Measurements from ENCODE around the gene PAGR1.
"Not testable (repeated sequence)": the region's sequence is repeated elsewhere in the genome, so short reads cannot be mapped to it uniquely, and the experiment has no call there.

Gene PAGR1

GRCh38 chr16:29831490-29831889, 15.5 kb downstream of the PAGR1 start:
- Histone ChIP-seq H3K9me3 (ENCODE audit: control insufficient read depth, insufficient read depth, low read length) (no peaks in the 10 kb centered on the region), H3K4me1 (ENCODE audit: insufficient read depth, low read length) (no peaks in the 10 kb centered on the region), H3K36me3 (ENCODE audit: insufficient read depth, low read length) (no peaks in the 10 kb centered on the region; the same call in 1 of the 2 replicates), H3K9ac (ENCODE audit: low read depth, low read length) (no peak overlapping the region)

- H3K4me1 ChIP-seq (ENCODE audit: insufficient read depth, low read length); H3K36me3 ChIP-seq (ENCODE audit: insufficient read depth, low read length); H3K9ac ChIP-seq (ENCODE audit: low read depth, low read length); H3K9me3 ChIP-seq (ENCODE audit: control insufficient read depth, insufficient read depth, low read length): not testable (repeated sequence)
Observed at GRCh38 chr16:29833219-29833618, 17.3 kb downstream of the PAGR1 start.

- H3K4me1 ChIP-seq (ENCODE audit: insufficient read depth, low read length), result no peaks in the 10 kb centered on the region
- H3K36me3 ChIP-seq (ENCODE audit: insufficient read depth, low read length), result no peaks in the 10 kb centered on the region; the same call in 1 of the 2 replicates
- no peaks in the 10 kb centered on the region for H3K9me3 ChIP-seq (ENCODE audit: control insufficient read depth, insufficient read depth, low read length)
- H3K9ac ChIP-seq (ENCODE audit: low read depth, low read length), result no peak overlapping the region
Observed at GRCh38 chr16:29834079-29834478, 18.1 kb downstream of the PAGR1 start.

- Histone ChIP-seq H3K9me3 (ENCODE audit: control insufficient read depth, insufficient read depth, low read length) (no peaks in the 10 kb centered on the region), H3K9ac (ENCODE audit: low read depth, low read length) (no peak overlapping the region), H3K4me1 (ENCODE audit: insufficient read depth, low read length) (no peaks in the 10 kb centered on the region), H3K36me3 (ENCODE audit: insufficient read depth, low read length) (no peaks in the 10 kb centered on the region; the same call in 1 of the 2 replicates)
Observed at GRCh38 chr16:29835926-29836325, 20.0 kb downstream of the PAGR1 start.

- Histone ChIP-seq H3K9me3 (ENCODE audit: control insufficient read depth, insufficient read depth, low read length) (no peaks in the 10 kb centered on the region), H3K9ac (ENCODE audit: low read depth, low read length) (no peak overlapping the region), H3K4me1 (ENCODE audit: insufficient read depth, low read length) (no peaks in the 10 kb centered on the region), H3K36me3 (ENCODE audit: insufficient read depth, low read length) (no peaks in the 10 kb centered on the region; the same call in 1 of the 2 replicates)
Observed at GRCh38 chr16:29836623-29837022, 20.7 kb downstream of the PAGR1 start.

- no peaks in the 10 kb centered on the region; the same call in 1 of the 2 replicates for H3K36me3 ChIP-seq (ENCODE audit: insufficient read depth, low read length)
- no peaks in the 10 kb centered on the region for H3K9me3 ChIP-seq (ENCODE audit: control insufficient read depth, insufficient read depth, low read length)
- H3K9ac ChIP-seq (ENCODE audit: low read depth, low read length), result no peak overlapping the region
- no peaks in the 10 kb centered on the region for H3K4me1 ChIP-seq (ENCODE audit: insufficient read depth, low read length)
Observed at GRCh38 chr16:29837841-29838240, 21.9 kb downstream of the PAGR1 start.

GRCh38 chr16:29839822-29840221, 23.9 kb downstream of the PAGR1 start:
- H3K36me3 ChIP-seq (ENCODE audit: insufficient read depth, low read length), result no peaks in the 10 kb centered on the region
- no peaks in the 10 kb centered on the region for H3K4me1 ChIP-seq (ENCODE audit: insufficient read depth, low read length)
- no peak overlapping the region for H3K9ac ChIP-seq (ENCODE audit: low read depth, low read length)
- H3K9me3 ChIP-seq (ENCODE audit: control insufficient read depth, insufficient read depth, low read length), result no peaks in the 10 kb centered on the region

GRCh38 chr16:29840240-29840639, 24.3 kb downstream of the PAGR1 start:
- H3K9ac ChIP-seq (ENCODE audit: low read depth, low read length), result no peak overlapping the region
- H3K9me3 ChIP-seq (ENCODE audit: control insufficient read depth, insufficient read depth, low read length), result no peaks in the 10 kb centered on the region
- no peaks in the 10 kb centered on the region for H3K36me3 ChIP-seq (ENCODE audit: insufficient read depth, low read length)
- no peaks in the 10 kb centered on the region for H3K4me1 ChIP-seq (ENCODE audit: insufficient read depth, low read length)

GRCh38 chr16:29841631-29842030, 25.7 kb downstream of the PAGR1 start:
- Histone ChIP-seq H3K36me3 (ENCODE audit: insufficient read depth, low read length) (no peaks in the 10 kb centered on the region), H3K4me1 (ENCODE audit: insufficient read depth, low read length) (no peaks in the 10 kb centered on the region), H3K9ac (ENCODE audit: low read depth, low read length) (no peak overlapping the region), H3K9me3 (ENCODE audit: control insufficient read depth, insufficient read depth, low read length) (no peaks in the 10 kb centered on the region)

GRCh38 chr16:29842732-29843346, 26.9 kb downstream of the PAGR1 start:
- Histone ChIP-seq H3K9me3 (ENCODE audit: control insufficient read depth, insufficient read depth, low read length) (no peaks in the 10 kb centered on the region), H3K4me1 (ENCODE audit: insufficient read depth, low read length) (no peaks in the 10 kb centered on the region), H3K9ac (ENCODE audit: low read depth, low read length) (no peak overlapping the region), H3K36me3 (ENCODE audit: insufficient read depth, low read length) (no peaks in the 10 kb centered on the region)

GRCh38 chr16:29843931-29844330, 28.0 kb downstream of the PAGR1 start:
- no peaks in the 10 kb centered on the region for H3K9me3 ChIP-seq (ENCODE audit: control insufficient read depth, insufficient read depth, low read length)
- no peak overlapping the region for H3K9ac ChIP-seq (ENCODE audit: low read depth, low read length)
- H3K4me1 ChIP-seq (ENCODE audit: insufficient read depth, low read length), result no peaks in the 10 kb centered on the region
- H3K36me3 ChIP-seq (ENCODE audit: insufficient read depth, low read length), result no peaks in the 10 kb centered on the region

GRCh38 chr16:29844575-29845331, 28.8 kb downstream of the PAGR1 start:
- no peaks in the 10 kb centered on the region for H3K9me3 ChIP-seq (ENCODE audit: control insufficient read depth, insufficient read depth, low read length)
- no peaks in the 10 kb centered on the region for H3K36me3 ChIP-seq (ENCODE audit: insufficient read depth, low read length)
- H3K9ac ChIP-seq (ENCODE audit: low read depth, low read length), result no peak overlapping the region
- peaks cover 7% of the 10 kb centered on the region; the same call in 1 of the 2 replicates for H3K4me1 ChIP-seq (ENCODE audit: insufficient read depth, low read length)

GRCh38 chr16:29845656-29846055, 29.7 kb downstream of the PAGR1 start:
- Histone ChIP-seq H3K4me1 (ENCODE audit: insufficient read depth, low read length) (peaks cover 7% of the 10 kb centered on the region; the same call in 1 of the 2 replicates), H3K36me3 (ENCODE audit: insufficient read depth, low read length) (no peaks in the 10 kb centered on the region), H3K9me3 (ENCODE audit: control insufficient read depth, insufficient read depth, low read length) (no peaks in the 10 kb centered on the region), H3K9ac (ENCODE audit: low read depth, low read length) (no peak overlapping the region)

- H3K4me1 ChIP-seq (ENCODE audit: insufficient read depth, low read length), result peaks cover 7% of the 10 kb centered on the region; the same call in 1 of the 2 replicates
- H3K9me3 ChIP-seq (ENCODE audit: control insufficient read depth, insufficient read depth, low read length), result no peaks in the 10 kb centered on the region
- no peaks in the 10 kb centered on the region for H3K36me3 ChIP-seq (ENCODE audit: insufficient read depth, low read length)
- no peak overlapping the region for H3K9ac ChIP-seq (ENCODE audit: low read depth, low read length)
Observed at GRCh38 chr16:29848420-29849297, 32.7 kb downstream of the PAGR1 start.

All from ES-I3 (cell line).